HG02571 (cell line): Measurements from ENCODE around the gene UNKL.

Experiments used
- ATAC-seq: cut with Tn5 transposase; IDR thresholded peaks from one replicate; pipeline ENCODE4 v1.9.1; 2021; ENCODE audit warnings: mild to moderate bottlenecking, moderate library complexity; ENCODE audit not compliant: unreplicated experiment

Gene UNKL

GRCh38 chr16:1378804-1379303, 35.6 kb downstream of the UNKL start:
- no peak for ATAC-seq

GRCh38 chr16:1378087-1378803, 36.3 kb downstream of the UNKL start:
- no peak for ATAC-seq

DNA sequence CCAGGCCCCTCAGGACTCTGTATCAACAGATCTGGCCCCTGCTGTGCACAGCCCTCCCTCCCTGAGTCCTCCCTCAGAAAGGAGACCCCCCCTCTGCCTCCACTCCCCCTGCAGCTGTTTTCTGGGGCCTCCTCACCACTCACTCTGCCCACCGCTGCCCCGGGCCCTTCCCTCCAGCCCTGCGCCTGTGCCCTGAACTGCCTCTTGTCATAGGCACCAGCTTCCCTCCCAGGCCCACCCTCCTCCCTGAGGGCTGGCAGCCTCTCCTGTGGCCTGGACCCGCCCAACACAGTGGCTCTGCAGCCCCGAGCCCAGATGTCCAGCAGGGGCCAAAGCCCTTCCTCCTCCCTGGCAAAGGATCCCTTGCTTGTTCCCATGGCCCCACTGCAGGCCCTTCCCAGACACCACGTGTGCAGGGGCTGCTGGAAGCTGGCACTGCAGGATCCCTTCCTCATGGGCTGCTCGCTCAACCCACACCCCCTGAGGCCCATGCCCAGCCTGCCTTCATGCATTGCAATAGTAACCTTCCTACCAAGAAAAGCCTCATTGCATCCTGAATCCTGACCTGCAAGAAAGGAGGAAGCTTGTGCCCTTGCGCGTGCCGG, 37.0 kb downstream of the UNKL start:
- no peak for ATAC-seq

GRCh38 chr16:1375741-1376410, 38.6 kb downstream of the UNKL start:
- no peak for ATAC-seq

GRCh38 chr16:1375298-1375640, 39.2 kb downstream of the UNKL start:
- ATAC-seq, result no peak

GRCh38 chr16:1374418-1375297, 39.8 kb downstream of the UNKL start:
- ATAC-seq, result no peak

GRCh38 chr16:1372292-1372950, 42.1 kb downstream of the UNKL start:
- no peak for ATAC-seq

GRCh38 chr16:1371054-1371978, 43.2 kb downstream of the UNKL start:
- no peak for ATAC-seq

GRCh38 chr16:1367486-1368174, 46.9 kb downstream of the UNKL start:
- no peak for ATAC-seq

GRCh38 chr16:1366712-1367299, 47.7 kb downstream of the UNKL start:
- no peak for ATAC-seq

- no peak for ATAC-seq
Observed at GRCh38 chr16:1366060-1366711, 48.3 kb downstream of the UNKL start.

- no peak for ATAC-seq
Observed at GRCh38 chr16:1364510-1364909, 50.0 kb downstream of the UNKL start.

DNA sequence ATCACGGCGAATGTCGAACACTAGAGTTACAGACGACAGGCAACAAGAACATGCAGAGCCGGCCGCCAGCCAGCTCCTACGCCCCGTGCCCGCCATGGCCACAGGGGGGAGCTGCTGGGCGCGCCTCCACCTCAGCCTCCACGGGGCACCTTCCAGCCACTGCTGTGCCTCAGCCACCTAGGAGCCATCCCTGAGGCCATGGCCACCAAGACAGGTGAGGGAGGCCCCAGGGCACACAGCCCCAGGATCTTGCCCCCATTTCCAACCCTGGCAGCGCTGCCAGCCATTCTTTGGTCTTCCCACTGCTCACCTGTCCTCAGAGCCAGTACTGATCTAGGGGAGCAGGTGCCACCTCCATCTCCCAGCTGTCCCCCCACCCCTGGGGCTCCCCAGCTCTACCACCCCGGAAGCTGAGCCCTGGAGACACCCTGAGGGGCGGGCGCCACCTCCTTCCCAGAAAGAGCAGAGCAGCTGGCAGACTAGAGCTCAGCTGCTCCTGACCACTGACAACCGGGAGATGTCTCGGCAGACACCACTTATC, 50.9 kb downstream of the UNKL start:
- ATAC-seq, result no peak

- ATAC-seq, result no peak
Observed at GRCh38 chr16:1362807-1363206, 51.7 kb downstream of the UNKL start.

DNA sequence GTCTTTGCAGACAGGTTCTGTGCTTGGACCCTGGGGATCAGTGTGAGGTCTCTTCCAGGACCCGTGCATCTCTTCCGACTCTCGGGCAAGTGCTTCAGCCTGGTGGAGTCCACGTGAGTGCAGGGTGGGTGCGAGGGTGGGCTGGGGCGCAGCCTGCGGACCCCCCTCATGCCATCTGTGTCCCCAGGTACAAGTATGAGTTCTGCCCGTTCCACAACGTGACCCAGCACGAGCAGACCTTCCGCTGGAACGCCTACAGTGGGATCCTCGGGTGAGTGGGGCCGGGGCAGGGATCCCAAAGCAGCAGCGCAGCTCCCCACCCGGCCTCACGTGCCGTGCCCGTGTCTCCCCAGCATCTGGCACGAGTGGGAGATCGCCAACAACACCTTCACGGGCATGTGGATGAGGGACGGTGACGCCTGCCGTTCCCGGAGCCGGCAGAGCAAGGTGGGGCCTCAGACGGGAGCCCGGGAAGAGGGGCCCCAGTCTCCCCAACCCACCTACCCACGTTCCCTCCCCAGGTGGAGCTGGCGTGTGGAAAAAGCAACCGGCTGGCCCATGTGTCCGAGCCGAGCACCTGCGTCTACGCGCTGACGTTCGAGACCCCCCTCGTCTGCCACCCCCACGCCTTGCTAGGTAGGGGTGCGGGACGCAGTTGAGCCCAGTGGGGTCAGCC, 52.7 kb downstream of the UNKL start:
- no peak for ATAC-seq

DNA sequence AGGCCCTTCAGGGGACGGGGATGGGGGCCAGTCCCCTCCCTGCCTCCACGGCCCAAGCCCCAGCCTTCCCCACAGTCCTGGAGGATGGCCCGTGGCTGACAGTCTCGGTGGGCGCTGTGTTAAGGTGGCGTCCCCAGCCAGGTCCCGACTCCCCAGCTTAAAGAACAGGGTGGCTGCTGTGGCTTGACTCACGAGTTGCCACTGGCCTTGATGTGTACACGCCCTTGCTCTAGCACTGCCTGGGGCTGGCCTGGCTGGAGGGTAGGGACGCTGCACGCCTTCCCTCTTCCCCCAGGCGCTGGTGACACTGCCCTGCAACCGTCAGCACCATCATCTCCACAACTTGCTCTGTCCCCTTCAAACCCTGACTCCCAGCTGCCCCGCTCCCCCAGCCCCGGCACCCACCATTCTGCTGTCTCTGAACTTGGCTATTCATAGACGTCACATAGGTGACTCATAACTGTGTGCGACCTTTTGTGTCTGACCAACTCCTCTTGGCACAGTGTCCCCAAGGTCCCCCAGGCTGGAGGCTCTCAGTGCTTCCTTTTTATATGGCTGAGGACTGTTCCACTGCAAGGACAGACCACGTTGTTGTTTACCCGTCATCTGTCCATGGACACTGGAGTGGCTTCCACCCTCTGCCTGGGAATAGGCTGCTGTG, 56.5 kb downstream of the UNKL start:
- no peak for ATAC-seq
